ENCODE data around the gene KCNN3.

The KCNN3 gene

GRCh38 chr1:154845879-154846278 is 24.2 kb downstream of the KCNN3 start:
- no peak overlapping the region for H3K27ac ChIP-seq (ENCODE audit: low read length)
- H3K4me3 ChIP-seq (ENCODE audit: low read length): no peak overlapping the region
- no peak overlapping the region for H3K9ac ChIP-seq (ENCODE audit: low read length)
- no peaks in the 10 kb centered on the region for H3K9me3 ChIP-seq (ENCODE audit: control insufficient read depth, low read depth, low read length)
- no peaks in the 10 kb centered on the region for H3K36me3 ChIP-seq (ENCODE audit: control insufficient read depth, low read depth, low read length)
- H3K27me3 ChIP-seq (ENCODE audit: control insufficient read depth, insufficient read depth, low read length): no peaks in the 10 kb centered on the region
- peaks cover 11% of the 10 kb centered on the region for H3K4me1 ChIP-seq (ENCODE audit: control insufficient read depth, low read depth, low read length)

- no peaks in the 10 kb centered on the region for H3K27me3 ChIP-seq (ENCODE audit: control insufficient read depth, insufficient read depth, low read length)
- H3K9ac ChIP-seq (ENCODE audit: low read length): no peak overlapping the region
- no peaks in the 10 kb centered on the region for H3K36me3 ChIP-seq (ENCODE audit: control insufficient read depth, low read depth, low read length)
- H3K4me1 ChIP-seq (ENCODE audit: control insufficient read depth, low read depth, low read length): peaks cover 12% of the 10 kb centered on the region
- H3K27ac ChIP-seq (ENCODE audit: low read length): no peak overlapping the region
- H3K9me3 ChIP-seq (ENCODE audit: control insufficient read depth, low read depth, low read length): no peaks in the 10 kb centered on the region
- H3K4me3 ChIP-seq (ENCODE audit: low read length): no peak overlapping the region
These were observed 24.9 kb downstream of the KCNN3 start for GRCh38 chr1:154845174-154845573.

GRCh38 chr1:154844297-154844681 is 25.8 kb downstream of the KCNN3 start:
- H3K36me3 ChIP-seq (ENCODE audit: control insufficient read depth, low read depth, low read length): no peaks in the 10 kb centered on the region
- H3K9me3 ChIP-seq (ENCODE audit: control insufficient read depth, low read depth, low read length): no peaks in the 10 kb centered on the region
- no peak overlapping the region for H3K9ac ChIP-seq (ENCODE audit: low read length)
- H3K4me3 ChIP-seq (ENCODE audit: low read length): no peak overlapping the region
- H3K27ac ChIP-seq (ENCODE audit: low read length): no peak overlapping the region
- no peaks in the 10 kb centered on the region for H3K27me3 ChIP-seq (ENCODE audit: control insufficient read depth, insufficient read depth, low read length)
- peaks cover 13% of the 10 kb centered on the region for H3K4me1 ChIP-seq (ENCODE audit: control insufficient read depth, low read depth, low read length)

- Histone ChIP-seq H3K9ac (ENCODE audit: low read length) (no peak overlapping the region), H3K27me3 (ENCODE audit: control insufficient read depth, insufficient read depth, low read length) (no peaks in the 10 kb centered on the region), H3K4me3 (ENCODE audit: low read length) (no peak overlapping the region), H3K4me1 (ENCODE audit: control insufficient read depth, low read depth, low read length) (peaks cover 13% of the 10 kb centered on the region), H3K36me3 (ENCODE audit: control insufficient read depth, low read depth, low read length) (no peaks in the 10 kb centered on the region), H3K9me3 (ENCODE audit: control insufficient read depth, low read depth, low read length) (no peaks in the 10 kb centered on the region), H3K27ac (ENCODE audit: low read length) (no peak overlapping the region)
These were observed 26.3 kb downstream of the KCNN3 start for GRCh38 chr1:154843636-154844296.

- H3K27me3 ChIP-seq (ENCODE audit: control insufficient read depth, insufficient read depth, low read length): no peaks in the 10 kb centered on the region
These were observed 27.4 kb downstream of the KCNN3 start for GRCh38 chr1:154842635-154843034.

GRCh38 chr1:154841384-154841783 is 28.7 kb downstream of the KCNN3 start:
- no peak overlapping the region for H3K27ac ChIP-seq (ENCODE audit: low read length)

More at GRCh38 chr1:154842635-154843034, 27.4 kb downstream of the KCNN3 start:
- no peak overlapping the region for H3K9ac ChIP-seq (ENCODE audit: low read length)
- no peak overlapping the region for H3K27ac ChIP-seq (ENCODE audit: low read length)
- peaks cover 13% of the 10 kb centered on the region for H3K4me1 ChIP-seq (ENCODE audit: control insufficient read depth, low read depth, low read length)
- H3K4me3 ChIP-seq (ENCODE audit: low read length): no peak overlapping the region
- H3K36me3 ChIP-seq (ENCODE audit: control insufficient read depth, low read depth, low read length): no peaks in the 10 kb centered on the region
- H3K9me3 ChIP-seq (ENCODE audit: control insufficient read depth, low read depth, low read length): no peaks in the 10 kb centered on the region

GRCh38 chr1:154840269-154841176 is 29.6 kb downstream of the KCNN3 start:
- Histone ChIP-seq H3K4me3 (ENCODE audit: low read length) (no peak overlapping the region), H3K36me3 (ENCODE audit: control insufficient read depth, low read depth, low read length) (no peaks in the 10 kb centered on the region), H3K9me3 (ENCODE audit: control insufficient read depth, low read depth, low read length) (no peaks in the 10 kb centered on the region), H3K4me1 (ENCODE audit: control insufficient read depth, low read depth, low read length) (peaks cover 13% of the 10 kb centered on the region), H3K9ac (ENCODE audit: low read length) (no peak overlapping the region), H3K27me3 (ENCODE audit: control insufficient read depth, insufficient read depth, low read length) (no peaks in the 10 kb centered on the region), H3K27ac (ENCODE audit: low read length) (no peak overlapping the region)

More at GRCh38 chr1:154841384-154841783, 28.7 kb downstream of the KCNN3 start:
- H3K9ac ChIP-seq (ENCODE audit: low read length): no peak overlapping the region
- H3K27me3 ChIP-seq (ENCODE audit: control insufficient read depth, insufficient read depth, low read length): no peaks in the 10 kb centered on the region
- no peaks in the 10 kb centered on the region for H3K9me3 ChIP-seq (ENCODE audit: control insufficient read depth, low read depth, low read length)
- H3K4me1 ChIP-seq (ENCODE audit: control insufficient read depth, low read depth, low read length): peaks cover 13% of the 10 kb centered on the region
- H3K4me3 ChIP-seq (ENCODE audit: low read length): no peak overlapping the region
- no peaks in the 10 kb centered on the region for H3K36me3 ChIP-seq (ENCODE audit: control insufficient read depth, low read depth, low read length)

GRCh38 chr1:154839691-154840090 is 30.4 kb downstream of the KCNN3 start:
- Histone ChIP-seq H3K36me3 (ENCODE audit: control insufficient read depth, low read depth, low read length) (no peaks in the 10 kb centered on the region), H3K4me3 (ENCODE audit: low read length) (no peak overlapping the region), H3K9ac (ENCODE audit: low read length) (no peak overlapping the region), H3K27ac (ENCODE audit: low read length) (no peak overlapping the region), H3K4me1 (ENCODE audit: control insufficient read depth, low read depth, low read length) (peaks cover 13% of the 10 kb centered on the region), H3K9me3 (ENCODE audit: control insufficient read depth, low read depth, low read length) (no peaks in the 10 kb centered on the region), H3K27me3 (ENCODE audit: control insufficient read depth, insufficient read depth, low read length) (no peaks in the 10 kb centered on the region)

GRCh38 chr1:154838988-154839387 is 31.1 kb downstream of the KCNN3 start:
- no peaks in the 10 kb centered on the region for H3K27me3 ChIP-seq (ENCODE audit: control insufficient read depth, insufficient read depth, low read length)
- no peak overlapping the region for H3K4me3 ChIP-seq (ENCODE audit: low read length)
- no peak overlapping the region for H3K9ac ChIP-seq (ENCODE audit: low read length)
- H3K27ac ChIP-seq (ENCODE audit: low read length): no peak overlapping the region
- H3K4me1 ChIP-seq (ENCODE audit: control insufficient read depth, low read depth, low read length): peaks cover 13% of the 10 kb centered on the region
- no peaks in the 10 kb centered on the region for H3K9me3 ChIP-seq (ENCODE audit: control insufficient read depth, low read depth, low read length)
- H3K36me3 ChIP-seq (ENCODE audit: control insufficient read depth, low read depth, low read length): no peaks in the 10 kb centered on the region

- no peak overlapping the region for H3K4me3 ChIP-seq (ENCODE audit: low read length)
- H3K36me3 ChIP-seq (ENCODE audit: control insufficient read depth, low read depth, low read length): no peaks in the 10 kb centered on the region
- peaks cover 13% of the 10 kb centered on the region for H3K4me1 ChIP-seq (ENCODE audit: control insufficient read depth, low read depth, low read length)
- no peaks in the 10 kb centered on the region for H3K9me3 ChIP-seq (ENCODE audit: control insufficient read depth, low read depth, low read length)
- no peak overlapping the region for H3K9ac ChIP-seq (ENCODE audit: low read length)
- H3K27me3 ChIP-seq (ENCODE audit: control insufficient read depth, insufficient read depth, low read length): no peaks in the 10 kb centered on the region
- no peak overlapping the region for H3K27ac ChIP-seq (ENCODE audit: low read length)
These were observed 31.6 kb downstream of the KCNN3 start for GRCh38 chr1:154838461-154838860.

GRCh38 chr1:154837672-154838171 is 32.4 kb downstream of the KCNN3 start:
- H3K9ac ChIP-seq (ENCODE audit: low read length): no peak overlapping the region

More at GRCh38 chr1:154837672-154838171, 32.4 kb downstream of the KCNN3 start:
- no peaks in the 10 kb centered on the region for H3K36me3 ChIP-seq (ENCODE audit: control insufficient read depth, low read depth, low read length)
- H3K27ac ChIP-seq (ENCODE audit: low read length): no peak overlapping the region
- H3K9me3 ChIP-seq (ENCODE audit: control insufficient read depth, low read depth, low read length): no peaks in the 10 kb centered on the region
- H3K27me3 ChIP-seq (ENCODE audit: control insufficient read depth, insufficient read depth, low read length): no peaks in the 10 kb centered on the region
- peaks cover 13% of the 10 kb centered on the region for H3K4me1 ChIP-seq (ENCODE audit: control insufficient read depth, low read depth, low read length)
- H3K4me3 ChIP-seq (ENCODE audit: low read length): no peak overlapping the region
